Measurements from ENCODE around the gene ZNF8.

DNA sequence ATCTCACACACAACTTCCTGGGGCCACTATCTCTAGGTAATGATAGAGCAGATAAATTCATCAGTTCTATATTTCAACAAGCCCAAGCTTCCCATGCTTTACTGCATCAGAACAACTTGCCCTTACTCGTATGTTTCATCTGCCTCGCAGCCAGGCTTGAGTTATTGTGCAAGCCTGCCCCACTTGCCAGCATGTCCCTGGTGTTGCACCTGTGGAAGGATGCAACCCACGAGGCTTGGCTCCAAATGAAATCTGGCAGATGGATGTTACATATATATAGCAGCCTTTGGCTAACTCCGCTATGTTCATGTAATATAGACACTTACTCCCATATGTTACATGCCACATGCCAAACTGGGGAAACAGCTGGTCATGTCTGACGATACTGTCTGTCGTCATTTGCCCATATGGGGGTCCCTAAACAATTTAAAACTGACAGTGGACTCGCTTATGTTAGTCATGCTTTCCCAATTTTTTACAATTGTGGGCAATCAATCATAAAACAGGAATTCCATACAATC, 32.6 kb downstream of the ZNF8 start:
- TF ChIP-seq, protein P1, sequence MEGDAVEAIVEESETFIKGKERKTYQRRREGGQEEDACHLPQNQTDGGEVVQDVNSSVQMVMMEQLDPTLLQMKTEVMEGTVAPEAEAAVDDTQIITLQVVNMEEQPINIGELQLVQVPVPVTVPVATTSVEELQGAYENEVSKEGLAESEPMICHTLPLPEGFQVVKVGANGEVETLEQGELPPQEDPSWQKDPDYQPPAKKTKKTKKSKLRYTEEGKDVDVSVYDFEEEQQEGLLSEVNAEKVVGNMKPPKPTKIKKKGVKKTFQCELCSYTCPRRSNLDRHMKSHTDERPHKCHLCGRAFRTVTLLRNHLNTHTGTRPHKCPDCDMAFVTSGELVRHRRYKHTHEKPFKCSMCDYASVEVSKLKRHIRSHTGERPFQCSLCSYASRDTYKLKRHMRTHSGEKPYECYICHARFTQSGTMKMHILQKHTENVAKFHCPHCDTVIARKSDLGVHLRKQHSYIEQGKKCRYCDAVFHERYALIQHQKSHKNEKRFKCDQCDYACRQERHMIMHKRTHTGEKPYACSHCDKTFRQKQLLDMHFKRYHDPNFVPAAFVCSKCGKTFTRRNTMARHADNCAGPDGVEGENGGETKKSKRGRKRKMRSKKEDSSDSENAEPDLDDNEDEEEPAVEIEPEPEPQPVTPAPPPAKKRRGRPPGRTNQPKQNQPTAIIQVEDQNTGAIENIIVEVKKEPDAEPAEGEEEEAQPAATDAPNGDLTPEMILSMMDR (IDR thresholded peaks at IDR 0.05): no peak
- no peak for TF ChIP-seq POLR2AphosphoS5 (IDR thresholded peaks at IDR 0.05; ENCODE audit: insufficient read depth in 1 of 2, low read depth in 1 of 2)
